ENCODE measurements around the gene PCBP1. TPM values are rescaled to one million over a fixed set of nuclear protein-coding genes. Genes with fewer than 3 reads are reported as not detected.
"Not testable (repeated sequence)": the region's sequence is repeated elsewhere in the genome, so short reads cannot be mapped to it uniquely, and the experiment has no call there.

PCBP1 gene
- total and polyA plus RNA-seq, 2 donors from 2014 or later: 224 to 298 TPM

DNA sequence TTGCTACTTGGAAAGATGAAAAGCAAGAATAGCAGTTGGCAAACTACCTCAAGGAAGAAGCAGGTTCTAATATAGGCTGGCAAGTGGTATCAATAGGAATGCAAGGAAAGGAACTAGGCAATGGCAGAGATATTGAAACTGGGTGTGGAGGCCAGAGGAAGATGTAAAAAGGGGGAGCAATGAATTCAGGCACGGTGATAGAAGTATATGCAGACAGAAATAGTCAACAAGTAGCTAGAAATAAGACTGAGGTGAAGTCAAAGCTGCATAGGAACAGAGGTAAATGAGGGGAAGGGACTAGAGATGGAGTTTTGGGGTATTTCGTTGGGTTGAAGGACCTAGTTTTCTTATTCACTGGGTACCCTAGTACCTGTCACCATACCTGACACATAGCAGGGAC lies 4.1 kb downstream of the PCBP1 start:
- Histone ChIP-seq H3K4me3 (ENCODE audit: low read length in 3 of 3) (no peak overlapping the region), H3K27ac (ENCODE audit: low read depth in 2 of 2, low read length in 2 of 2) (no peak overlapping the region), H3K36me3 (ENCODE audit: control insufficient read depth in 2 of 3, insufficient read depth in 3 of 3, low read length in 3 of 3) (peaks cover 0 to 7% (median 2%) of the 10 kb centered on the region in 3 donors), H3K27me3 (ENCODE audit: control insufficient read depth, insufficient read depth, low read length) (no peaks in the 10 kb centered on the region), H3K4me1 (ENCODE audit: control insufficient read depth in 2 of 3, insufficient read depth in 2 of 3, low read depth in 1 of 3, low read length in 3 of 3) (peaks cover 0 to 9% (median 5%) of the 10 kb centered on the region in 3 donors), H3K9me3 (ENCODE audit: control insufficient read depth in 2 of 3, insufficient read depth in 1 of 3, low read length in 3 of 3) (no peaks in the 10 kb centered on the region), H3K9ac (ENCODE audit: low read length in 3 of 3) (no peak overlapping the region)
- TF ChIP-seq, protein P1, sequence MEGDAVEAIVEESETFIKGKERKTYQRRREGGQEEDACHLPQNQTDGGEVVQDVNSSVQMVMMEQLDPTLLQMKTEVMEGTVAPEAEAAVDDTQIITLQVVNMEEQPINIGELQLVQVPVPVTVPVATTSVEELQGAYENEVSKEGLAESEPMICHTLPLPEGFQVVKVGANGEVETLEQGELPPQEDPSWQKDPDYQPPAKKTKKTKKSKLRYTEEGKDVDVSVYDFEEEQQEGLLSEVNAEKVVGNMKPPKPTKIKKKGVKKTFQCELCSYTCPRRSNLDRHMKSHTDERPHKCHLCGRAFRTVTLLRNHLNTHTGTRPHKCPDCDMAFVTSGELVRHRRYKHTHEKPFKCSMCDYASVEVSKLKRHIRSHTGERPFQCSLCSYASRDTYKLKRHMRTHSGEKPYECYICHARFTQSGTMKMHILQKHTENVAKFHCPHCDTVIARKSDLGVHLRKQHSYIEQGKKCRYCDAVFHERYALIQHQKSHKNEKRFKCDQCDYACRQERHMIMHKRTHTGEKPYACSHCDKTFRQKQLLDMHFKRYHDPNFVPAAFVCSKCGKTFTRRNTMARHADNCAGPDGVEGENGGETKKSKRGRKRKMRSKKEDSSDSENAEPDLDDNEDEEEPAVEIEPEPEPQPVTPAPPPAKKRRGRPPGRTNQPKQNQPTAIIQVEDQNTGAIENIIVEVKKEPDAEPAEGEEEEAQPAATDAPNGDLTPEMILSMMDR (IDR thresholded peaks at IDR 0.05; ENCODE audit: borderline replicate concordance, extremely low read depth, insufficient read depth): no peak
- peak in 1 of 5 donors; percentile 6 for DNase-seq
- FAIRE-seq: no peak
- intact Hi-C loops (cut with DNase I): no loop called here

DNA sequence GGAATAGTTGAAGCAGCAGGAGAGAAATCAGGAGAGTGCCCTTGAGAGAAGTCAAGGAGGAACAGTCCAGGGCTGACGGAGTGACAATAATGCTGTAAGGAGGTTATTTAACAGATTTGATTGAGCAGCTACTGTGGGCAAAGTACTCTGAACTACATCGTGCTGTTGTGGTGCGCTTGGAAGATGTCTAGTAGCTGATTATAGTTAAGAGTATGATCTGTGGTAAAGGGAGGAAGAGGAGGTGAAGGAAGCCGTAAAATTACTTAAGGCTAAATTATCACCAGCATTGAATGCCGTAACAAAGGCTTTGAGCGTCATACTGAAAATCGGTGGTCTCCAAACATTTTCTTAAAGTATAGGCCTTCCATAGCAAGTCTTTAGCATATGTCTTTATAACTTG lies 4.5 kb downstream of the PCBP1 start:
- Histone ChIP-seq H3K27me3 (ENCODE audit: control insufficient read depth, insufficient read depth, low read length) (no peaks in the 10 kb centered on the region), H3K4me1 (ENCODE audit: control insufficient read depth in 2 of 3, insufficient read depth in 2 of 3, low read depth in 1 of 3, low read length in 3 of 3) (peaks cover 0 to 9% (median 4%) of the 10 kb centered on the region in 3 donors), H3K9me3 (ENCODE audit: control insufficient read depth in 2 of 3, insufficient read depth in 1 of 3, low read length in 3 of 3) (no peaks in the 10 kb centered on the region), H3K4me3 (ENCODE audit: low read length in 3 of 3) (no peak overlapping the region), H3K36me3 (ENCODE audit: control insufficient read depth in 2 of 3, insufficient read depth in 3 of 3, low read length in 3 of 3) (peaks cover 0 to 7% (median 2%) of the 10 kb centered on the region in 3 donors), H3K9ac (ENCODE audit: low read length in 3 of 3) (no peak overlapping the region), H3K27ac (ENCODE audit: low read depth in 2 of 2, low read length in 2 of 2) (no peak overlapping the region)
- intact Hi-C loops (cut with DNase I): no loop called here
- DNase-seq (peak in 1 of 5 donors; percentile 8), FAIRE-seq (no peak)
- TF ChIP-seq, protein P1 (IDR thresholded peaks at IDR 0.05; ENCODE audit: borderline replicate concordance, extremely low read depth, insufficient read depth): no peak

DNA sequence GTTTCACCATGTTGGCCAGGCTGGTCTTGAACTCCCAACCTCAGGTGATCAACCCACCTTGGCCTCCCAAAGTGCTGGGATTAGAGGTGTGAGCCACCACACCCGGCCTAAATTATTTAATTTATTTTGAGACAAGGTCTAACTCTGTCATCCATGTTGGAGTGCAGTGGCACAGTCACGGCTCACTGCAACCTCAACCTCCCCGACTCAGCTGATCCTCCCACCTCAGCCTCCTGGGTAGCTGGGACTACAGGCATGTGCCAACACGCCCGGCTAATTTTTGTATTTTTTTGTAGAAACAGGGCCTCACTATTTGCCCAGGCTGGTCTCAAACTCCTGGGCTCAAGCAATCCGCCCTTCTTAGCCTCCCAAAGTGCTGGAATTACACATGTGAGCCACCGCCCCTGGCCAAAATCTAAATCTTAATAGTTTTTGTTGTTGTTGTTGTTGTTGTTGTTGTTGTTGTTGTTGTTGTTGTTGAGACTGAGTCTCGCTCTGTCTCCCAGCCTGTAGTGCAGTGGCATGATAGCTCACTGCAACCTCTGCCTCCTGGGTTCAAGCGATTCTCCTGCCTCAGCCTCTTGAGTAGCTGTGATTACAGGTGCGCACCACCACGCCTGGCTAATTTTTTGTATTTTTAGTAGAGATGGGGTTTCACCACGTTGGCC lies 5.4 kb downstream of the PCBP1 start:
- H3K36me3 ChIP-seq (ENCODE audit: control insufficient read depth in 2 of 3, insufficient read depth in 3 of 3, low read length in 3 of 3); H3K4me1 ChIP-seq (ENCODE audit: control insufficient read depth in 2 of 3, insufficient read depth in 2 of 3, low read depth in 1 of 3, low read length in 3 of 3); H3K9ac ChIP-seq (ENCODE audit: low read length in 3 of 3); H3K9me3 ChIP-seq (ENCODE audit: control insufficient read depth in 2 of 3, insufficient read depth in 1 of 3, low read length in 3 of 3); H3K4me3 ChIP-seq (ENCODE audit: low read length in 3 of 3); H3K27ac ChIP-seq (ENCODE audit: low read depth in 2 of 2, low read length in 2 of 2); intact Hi-C loops (cut with DNase I); FAIRE-seq; H3K27me3 ChIP-seq (ENCODE audit: control insufficient read depth, insufficient read depth, low read length): not testable (repeated sequence)
- peak in 1 of 5 donors; percentile 16 for DNase-seq

DNA sequence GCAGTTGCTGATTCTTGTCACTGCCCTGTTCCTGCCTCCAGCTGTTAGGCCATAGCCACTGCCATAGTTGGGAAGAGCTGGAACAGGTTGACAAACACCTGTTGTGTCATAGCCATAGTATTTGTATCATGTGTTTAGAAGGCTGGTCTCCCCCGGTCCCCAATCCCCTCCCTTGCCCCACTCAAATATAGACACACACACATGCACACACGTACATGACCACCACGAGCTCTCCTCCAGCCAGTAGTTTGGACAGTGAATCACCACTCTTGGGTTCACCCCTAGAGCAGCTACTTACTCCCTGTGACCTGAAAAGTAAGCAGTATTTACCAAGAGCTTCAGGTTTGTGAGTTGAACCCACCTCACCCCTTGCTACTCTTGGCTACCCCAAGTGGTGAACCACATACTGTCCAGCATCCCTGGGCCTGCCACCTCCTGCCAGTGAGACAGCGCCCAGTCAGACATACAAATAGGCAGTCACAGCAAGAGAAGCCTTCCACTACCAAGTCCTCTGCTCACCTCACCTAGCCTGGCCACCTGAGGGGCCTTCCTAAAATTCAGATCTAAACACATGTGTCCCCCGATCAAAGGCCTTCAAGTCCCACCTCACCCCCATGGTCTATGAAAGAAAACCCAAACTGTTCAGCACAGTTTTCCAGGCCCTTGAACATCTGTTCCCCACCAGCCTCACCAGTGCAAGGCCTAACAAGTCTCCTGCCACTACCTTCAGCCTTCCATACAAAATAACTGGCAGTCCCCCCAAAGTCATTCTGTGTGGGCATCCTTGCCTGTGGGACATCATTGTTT lies 7.1 kb downstream of the PCBP1 start:
- no peak for FAIRE-seq
- no peak overlapping the region for H3K4me3 ChIP-seq (ENCODE audit: low read length in 3 of 3)
- no peaks in the 10 kb centered on the region for H3K9me3 ChIP-seq (ENCODE audit: control insufficient read depth in 2 of 3, insufficient read depth in 1 of 3, low read length in 3 of 3)
- no peaks in the 10 kb centered on the region for H3K27me3 ChIP-seq (ENCODE audit: control insufficient read depth, insufficient read depth, low read length)
- H3K27ac ChIP-seq (ENCODE audit: low read depth in 2 of 2, low read length in 2 of 2): peak overlapping the region in 1 of 2 donors; percentile 45
- H3K4me1 ChIP-seq (ENCODE audit: control insufficient read depth in 2 of 3, insufficient read depth in 2 of 3, low read depth in 1 of 3, low read length in 3 of 3): peaks cover 0 to 9% (median 4%) of the 10 kb centered on the region in 3 donors
- peaks cover 0 to 2% (median 0%) of the 10 kb centered on the region in 3 donors for H3K36me3 ChIP-seq (ENCODE audit: control insufficient read depth in 2 of 3, insufficient read depth in 3 of 3, low read length in 3 of 3)
- intact Hi-C loops (cut with DNase I): no loop called here
- no peak overlapping the region for H3K9ac ChIP-seq (ENCODE audit: low read length in 3 of 3)
- TF ChIP-seq, protein P1 (IDR thresholded peaks at IDR 0.05; ENCODE audit: borderline replicate concordance, extremely low read depth, insufficient read depth): no peak
- DNase-seq: peak in 1 of 5 donors; percentile 22
